SK-N-SH treated with all-trans-retinoic acid at 6 μM for 48 hours (cell line): ENCODE results near the gene DROSHA.

Source experiments
- ARNTL ChIP-seq: fragments of 450-650 bp; formaldehyde crosslinking; IDR thresholded peaks from 2 replicates; pipeline ENCODE4 v1.5.0; 2020; ENCODE audit warnings: low read depth, mild to moderate bottlenecking, moderate library complexity, borderline replicate concordance
- BACH2 ChIP-seq: fragments of 250-450 bp; sonication (Bioruptor Pico); IDR thresholded peaks from 2 replicates; pipeline ENCODE4 v1.9.0; 2021; ENCODE audit warnings: mild to moderate bottlenecking, borderline replicate concordance
- ISL1 ChIP-seq: fragments of 250-450 bp; sonication (Bioruptor Pico); IDR thresholded peaks from 2 replicates; pipeline ENCODE4 v2.1.2; 2022; ENCODE audit warnings: mild to moderate bottlenecking, moderate library complexity
- PATZ1 ChIP-seq: fragments of 250-450 bp; sonication (Bioruptor Pico); IDR thresholded peaks from 2 replicates; pipeline ENCODE4 v1.8.0; 2020; ENCODE audit warnings: mild to moderate bottlenecking, moderate library complexity, borderline replicate concordance
- RARB ChIP-seq: fragments of 250-450 bp; sonication (Bioruptor Pico); IDR thresholded peaks from 2 replicates; pipeline ENCODE4 v1.8.0; 2021; ENCODE audit warnings: mild to moderate bottlenecking, moderate library complexity
- TSHZ2 ChIP-seq: fragments of 250-450 bp; sonication (Bioruptor Pico); IDR thresholded peaks from 2 replicates; pipeline ENCODE4 v1.5.0; 2020; ENCODE audit warnings: mild to moderate bottlenecking, moderate library complexity
- ZC3H10 ChIP-seq: fragments of 250-450 bp; sonication (Bioruptor Pico); IDR thresholded peaks from 2 replicates; pipeline ENCODE4 v1.5.1; 2021; ENCODE audit warnings: mild to moderate bottlenecking, moderate library complexity
- ZFP3 ChIP-seq: fragments of 250-450 bp; sonication (Bioruptor Pico); IDR thresholded peaks from 2 replicates; pipeline ENCODE4 v1.5.0; 2020; ENCODE audit warnings: mild to moderate bottlenecking, moderate library complexity
- ZFP30 ChIP-seq: fragments of 450-650 bp; formaldehyde crosslinking; IDR thresholded peaks from 2 replicates; pipeline ENCODE4 v1.5.0; 2022; ENCODE audit warnings: mild to moderate bottlenecking, moderate library complexity
- ZNF70 ChIP-seq: fragments of 450-650 bp; formaldehyde crosslinking; IDR thresholded peaks from 2 replicates; pipeline ENCODE4 v1.5.0; 2020; ENCODE audit warnings: mild to moderate bottlenecking, moderate library complexity
- TF ChIP-seq, protein P1 (sequence below): fragments of 250-450 bp; sonication (Bioruptor Pico); IDR thresholded peaks from 2 replicates; pipeline ENCODE4 v1.5.1; 2021; ENCODE audit warnings: mild to moderate bottlenecking, moderate library complexity

GRCh38 chr5:31574772-31575171, 42.9 kb upstream of the DROSHA start:
- no peak for TF ChIP-seq ZFP3 (CRISPR knock-in tag)
- TF ChIP-seq RARB (CRISPR knock-in tag) = no peak
- no peak for TF ChIP-seq TSHZ2 (CRISPR knock-in tag)
- TF ChIP-seq ZNF70 (CRISPR knock-in tag) = no peak
- TF ChIP-seq BACH2 = no peak
- no peak for TF ChIP-seq ARNTL
- no peak for TF ChIP-seq PATZ1
- no peak for TF ChIP-seq ZC3H10 (CRISPR knock-in tag)
- TF ChIP-seq, protein P1, sequence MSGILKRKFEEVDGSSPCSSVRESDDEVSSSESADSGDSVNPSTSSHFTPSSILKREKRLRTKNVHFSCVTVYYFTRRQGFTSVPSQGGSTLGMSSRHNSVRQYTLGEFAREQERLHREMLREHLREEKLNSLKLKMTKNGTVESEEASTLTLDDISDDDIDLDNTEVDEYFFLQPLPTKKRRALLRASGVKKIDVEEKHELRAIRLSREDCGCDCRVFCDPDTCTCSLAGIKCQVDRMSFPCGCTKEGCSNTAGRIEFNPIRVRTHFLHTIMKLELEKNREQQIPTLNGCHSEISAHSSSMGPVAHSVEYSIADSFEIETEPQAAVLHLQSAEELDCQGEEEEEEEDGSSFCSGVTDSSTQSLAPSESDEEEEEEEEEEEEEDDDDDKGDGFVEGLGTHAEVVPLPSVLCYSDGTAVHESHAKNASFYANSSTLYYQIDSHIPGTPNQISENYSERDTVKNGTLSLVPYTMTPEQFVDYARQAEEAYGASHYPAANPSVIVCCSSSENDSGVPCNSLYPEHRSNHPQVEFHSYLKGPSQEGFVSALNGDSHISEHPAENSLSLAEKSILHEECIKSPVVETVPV (CRISPR knock-in tag) = no peak
- TF ChIP-seq ISL1 (CRISPR knock-in tag) = no peak
- no peak for TF ChIP-seq ZFP30
